SU-DHL-6 (cell line): ENCODE results near the gene SHROOM2.

Experiments
- H2AFZ ChIP-seq: fragments of 200-600 bp; sonication (generic); 2 replicates; pipeline ENCODE4 v1.6.1; 2014; ENCODE audit warnings: low read depth, mild to moderate bottlenecking, moderate library complexity, mixed read lengths, antibody characterized with exemption, low read length; ENCODE audit not compliant: severe bottlenecking
- H3F3A ChIP-seq: fragments of 200-600 bp; shearing (Covaris generic); 2 replicates; pipeline ENCODE4 v1.6.0; 2016; ENCODE audit warnings: antibody characterized with exemption, mild to moderate bottlenecking; ENCODE audit not compliant: insufficient read depth
- H3K27ac ChIP-seq: fragments of 200-600 bp; sonication (generic); 2 replicates; pipeline ENCODE4 v1.5.1; 2016; ENCODE audit warnings: low read depth, mild to moderate bottlenecking, low read length, moderate library complexity, mixed read lengths
- H3K27me3 ChIP-seq: fragments of 200-600 bp; sonication (generic), shearing (Covaris generic); 2 replicates; pipeline ENCODE4 v1.6.0; 2014; ENCODE audit warnings: mild to moderate bottlenecking, low read length
- H3K36me3 ChIP-seq: fragments of 200-600 bp; sonication (generic); 2 replicates; pipeline ENCODE4 v1.6.1; 2014; ENCODE audit warnings: mild to moderate bottlenecking, low read length, mixed read lengths
- H3K4me2 ChIP-seq: fragments of 300-600, 200-600 bp; shearing (Covaris generic), sonication (generic); 2 replicates; pipeline ENCODE4 v1.6.0; 2014; ENCODE audit warnings: low read length, low read depth, mild to moderate bottlenecking; ENCODE audit not compliant: poor library complexity, severe bottlenecking
- H3K4me3 ChIP-seq: fragments of 200-600 bp; sonication (generic); 2 replicates; pipeline ENCODE4 v1.5.1; 2014; ENCODE audit warnings: antibody characterized with exemption, low read length, mild to moderate bottlenecking, mixed read lengths; ENCODE audit not compliant: insufficient read depth, poor library complexity, severe bottlenecking
- H3K79me2 ChIP-seq: fragments of 200-600 bp; sonication (generic); 2 replicates; pipeline ENCODE4 v1.6.1; 2014; ENCODE audit warnings: mild to moderate bottlenecking, low read length, moderate library complexity; ENCODE audit not compliant: insufficient read depth
- H3K9ac ChIP-seq: fragments of 200-600 bp; sonication (generic); 2 replicates; pipeline ENCODE4 v1.7.0; 2014; ENCODE audit warnings: mild to moderate bottlenecking, low read length
- H3K9me2 ChIP-seq: fragments of 200-600 bp; sonication (generic); replicated peaks from 2 replicates; pipeline ENCODE4 v1.6.1; 2014; ENCODE audit warnings: low read length; ENCODE audit not compliant: insufficient read depth
- H3K9me3 ChIP-seq: fragments of 200-600 bp; sonication (generic); 2 replicates; pipeline ENCODE4 v1.6.1; 2014; ENCODE audit warnings: low read length, mixed read lengths; ENCODE audit not compliant: insufficient read depth
- H4K20me1 ChIP-seq: fragments of 200-600 bp; sonication (generic); 2 replicates; pipeline ENCODE4 v1.6.1; 2014; ENCODE audit warnings: low read depth, mild to moderate bottlenecking, antibody characterized with exemption, low read length, moderate library complexity, mixed read lengths
- EZH2phosphoT487 ChIP-seq: fragments of 200-600 bp; sonication (generic), shearing (Covaris generic); conservative IDR thresholded peaks from 2 replicates; pipeline ENCODE4 v1.6.1; 2018; ENCODE audit warnings: mild to moderate bottlenecking, antibody characterized with exemption, low read length, moderate library complexity, mixed read lengths
- TF ChIP-seq, protein P1 (sequence below): fragments of 200-600 bp; sonication (generic); IDR thresholded peaks from one replicate; pipeline ENCODE4 v1.5.1; 2017; ENCODE audit warnings: antibody characterized with exemption, mild to moderate bottlenecking, low read length, moderate library complexity; ENCODE audit not compliant: insufficient read depth, poor library complexity, severe bottlenecking

Gene SHROOM2

DNA sequence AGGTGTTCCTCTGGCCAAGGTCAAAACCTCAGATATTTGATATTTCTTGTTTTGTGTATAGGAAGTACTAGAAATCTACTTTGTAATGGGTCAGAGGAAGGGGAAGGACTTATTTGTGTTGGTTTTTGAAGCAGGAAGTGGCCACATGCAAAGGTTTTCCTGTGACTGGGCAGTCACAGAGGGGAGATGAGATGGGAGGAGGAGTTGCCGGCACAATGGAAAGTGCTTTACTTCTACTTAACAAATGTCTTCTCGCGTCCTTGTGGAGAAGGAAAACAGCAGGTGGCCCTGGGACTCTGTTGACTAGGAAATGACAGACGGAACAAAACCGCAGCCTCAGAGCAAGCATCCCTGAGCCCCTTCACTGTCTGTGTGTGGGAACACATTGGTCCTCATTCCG lies 46.6 kb downstream of the SHROOM2 start:
- Histone ChIP-seq H3K27ac (no peak overlapping the region), H2AFZ (no peak overlapping the region), H3K79me2 (no peaks in the 10 kb centered on the region), H3K9ac (no peak overlapping the region), H3K27me3 (no peaks in the 10 kb centered on the region), H4K20me1 (no peaks in the 10 kb centered on the region), H3K9me3 (no peaks in the 10 kb centered on the region), H3K36me3 (no peaks in the 10 kb centered on the region), H3K4me3 (no peak overlapping the region), H3K9me2 (no peaks in the 10 kb centered on the region), H3K4me2 (no peak overlapping the region), H3F3A (no peaks in the 10 kb centered on the region)
- TF ChIP-seq, protein P1, sequence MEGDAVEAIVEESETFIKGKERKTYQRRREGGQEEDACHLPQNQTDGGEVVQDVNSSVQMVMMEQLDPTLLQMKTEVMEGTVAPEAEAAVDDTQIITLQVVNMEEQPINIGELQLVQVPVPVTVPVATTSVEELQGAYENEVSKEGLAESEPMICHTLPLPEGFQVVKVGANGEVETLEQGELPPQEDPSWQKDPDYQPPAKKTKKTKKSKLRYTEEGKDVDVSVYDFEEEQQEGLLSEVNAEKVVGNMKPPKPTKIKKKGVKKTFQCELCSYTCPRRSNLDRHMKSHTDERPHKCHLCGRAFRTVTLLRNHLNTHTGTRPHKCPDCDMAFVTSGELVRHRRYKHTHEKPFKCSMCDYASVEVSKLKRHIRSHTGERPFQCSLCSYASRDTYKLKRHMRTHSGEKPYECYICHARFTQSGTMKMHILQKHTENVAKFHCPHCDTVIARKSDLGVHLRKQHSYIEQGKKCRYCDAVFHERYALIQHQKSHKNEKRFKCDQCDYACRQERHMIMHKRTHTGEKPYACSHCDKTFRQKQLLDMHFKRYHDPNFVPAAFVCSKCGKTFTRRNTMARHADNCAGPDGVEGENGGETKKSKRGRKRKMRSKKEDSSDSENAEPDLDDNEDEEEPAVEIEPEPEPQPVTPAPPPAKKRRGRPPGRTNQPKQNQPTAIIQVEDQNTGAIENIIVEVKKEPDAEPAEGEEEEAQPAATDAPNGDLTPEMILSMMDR = no peak

DNA sequence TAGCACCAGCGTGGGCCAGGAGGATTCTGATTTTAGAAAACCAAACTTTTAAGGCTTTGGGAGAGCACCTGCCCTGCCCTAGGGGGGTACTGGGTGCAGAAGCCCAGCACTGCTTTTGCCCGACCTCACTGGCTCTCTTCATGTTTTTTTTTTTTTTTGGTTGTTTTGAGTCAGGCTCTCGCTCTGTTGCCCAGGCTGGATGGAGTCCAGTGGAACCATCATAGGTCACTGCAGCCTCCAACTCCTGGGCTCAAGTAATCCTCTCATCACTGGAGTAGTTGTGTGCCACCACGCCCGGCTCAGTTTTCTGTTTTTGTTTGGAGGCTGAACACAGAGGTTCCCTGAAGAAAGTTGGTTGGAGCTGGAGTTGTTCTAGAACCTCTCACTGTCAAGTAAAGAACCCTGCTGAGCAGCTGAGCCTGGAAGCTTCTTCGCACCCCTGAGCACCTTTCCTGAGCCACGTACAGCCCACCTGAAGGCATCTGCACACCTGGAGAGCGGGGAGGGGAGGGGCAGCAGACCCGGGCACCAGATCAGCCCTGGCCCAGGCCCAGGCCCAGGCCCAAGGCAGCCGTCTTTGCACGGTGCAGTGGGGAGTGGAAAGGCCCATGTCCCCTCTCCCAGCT lies 49.5 kb downstream of the SHROOM2 start:
- Histone ChIP-seq H3K36me3 (no peaks in the 10 kb centered on the region), H3K27me3 (no peaks in the 10 kb centered on the region), H3K4me3 (no peak overlapping the region), H3K9me2 (no peaks in the 10 kb centered on the region), H3F3A (no peaks in the 10 kb centered on the region), H4K20me1 (no peaks in the 10 kb centered on the region), H2AFZ (no peak overlapping the region), H3K9me3 (no peaks in the 10 kb centered on the region), H3K79me2 (no peaks in the 10 kb centered on the region), H3K27ac (no peak overlapping the region), H3K4me2 (no peak overlapping the region), H3K9ac (no peak overlapping the region)
- TF ChIP-seq EZH2phosphoT487 = no peak
- TF ChIP-seq, protein P1 = no peak

DNA sequence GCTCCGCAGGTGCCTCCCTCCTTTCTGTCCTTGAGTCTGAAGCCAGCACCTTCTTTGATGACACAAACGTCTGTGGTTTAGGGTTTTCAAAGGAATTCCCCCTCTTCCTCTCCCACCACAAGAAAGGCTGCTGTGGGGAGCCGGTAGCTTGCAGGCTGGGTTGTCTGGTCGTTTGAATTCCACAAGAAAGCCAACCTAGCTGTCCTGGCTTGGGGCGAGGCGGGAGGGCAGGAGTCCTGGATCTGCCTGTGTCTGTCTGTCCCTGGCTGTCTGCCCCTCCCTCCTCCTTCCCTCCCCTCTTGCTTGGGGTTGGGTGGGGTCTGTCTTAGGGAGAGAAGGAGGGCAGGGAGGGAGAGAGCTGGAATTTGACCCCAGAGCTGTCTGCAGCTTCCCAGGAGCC lies 56.3 kb downstream of the SHROOM2 start:
- Histone ChIP-seq H3F3A (no peaks in the 10 kb centered on the region), H3K79me2 (no peaks in the 10 kb centered on the region), H2AFZ (no peak overlapping the region), H3K27ac (no peak overlapping the region), H3K9me3 (no peaks in the 10 kb centered on the region), H4K20me1 (no peaks in the 10 kb centered on the region), H3K9me2 (no peaks in the 10 kb centered on the region), H3K9ac (no peak overlapping the region), H3K4me2 (no peak overlapping the region), H3K36me3 (no peaks in the 10 kb centered on the region), H3K4me3 (no peak overlapping the region), H3K27me3 (no peaks in the 10 kb centered on the region)
- TF ChIP-seq, protein P1 = no peak
- no peak for TF ChIP-seq EZH2phosphoT487
